Stomach (tissue), 4 donors: Measurements from ENCODE around the gene ARHGAP40.

Experiments
- EP300 ChIP-seq: sonication (generic); formaldehyde crosslinking; IDR thresholded peaks from one replicate; pipeline ENCODE4 v1.6.1; 2017; ENCODE audit warnings: antibody characterized with exemption
- POLR2A ChIP-seq, 4 donors: fragments of 450-650 bp; IDR thresholded peaks; one replicate each; pipeline ENCODE4 v1.6.1; 2016; ENCODE audit warnings: antibody characterized with exemption in 4 of 4, control low read depth in 2 of 4, mild to moderate bottlenecking in 1 of 4, moderate library complexity in 1 of 4
- POLR2AphosphoS5 ChIP-seq, 3 donors: sonication (generic); formaldehyde crosslinking; IDR thresholded peaks; one replicate each; pipeline ENCODE4 v1.6.1; 2016; ENCODE audit warnings: antibody characterized with exemption in 3 of 3
- TF ChIP-seq, protein P1 (sequence below), 7 experiments: fragments of 450-650 bp in 4 of 7; fragments of 200-600 bp in 3 of 7; sonication (generic) in 3 of 7; IDR thresholded peaks; one replicate each; pipeline ENCODE4 v1.5.1; 2016 to 2019; ENCODE audit warnings: antibody characterized with exemption in 7 of 7, control low read depth in 2 of 7, mild to moderate bottlenecking in 1 of 7

DNA sequence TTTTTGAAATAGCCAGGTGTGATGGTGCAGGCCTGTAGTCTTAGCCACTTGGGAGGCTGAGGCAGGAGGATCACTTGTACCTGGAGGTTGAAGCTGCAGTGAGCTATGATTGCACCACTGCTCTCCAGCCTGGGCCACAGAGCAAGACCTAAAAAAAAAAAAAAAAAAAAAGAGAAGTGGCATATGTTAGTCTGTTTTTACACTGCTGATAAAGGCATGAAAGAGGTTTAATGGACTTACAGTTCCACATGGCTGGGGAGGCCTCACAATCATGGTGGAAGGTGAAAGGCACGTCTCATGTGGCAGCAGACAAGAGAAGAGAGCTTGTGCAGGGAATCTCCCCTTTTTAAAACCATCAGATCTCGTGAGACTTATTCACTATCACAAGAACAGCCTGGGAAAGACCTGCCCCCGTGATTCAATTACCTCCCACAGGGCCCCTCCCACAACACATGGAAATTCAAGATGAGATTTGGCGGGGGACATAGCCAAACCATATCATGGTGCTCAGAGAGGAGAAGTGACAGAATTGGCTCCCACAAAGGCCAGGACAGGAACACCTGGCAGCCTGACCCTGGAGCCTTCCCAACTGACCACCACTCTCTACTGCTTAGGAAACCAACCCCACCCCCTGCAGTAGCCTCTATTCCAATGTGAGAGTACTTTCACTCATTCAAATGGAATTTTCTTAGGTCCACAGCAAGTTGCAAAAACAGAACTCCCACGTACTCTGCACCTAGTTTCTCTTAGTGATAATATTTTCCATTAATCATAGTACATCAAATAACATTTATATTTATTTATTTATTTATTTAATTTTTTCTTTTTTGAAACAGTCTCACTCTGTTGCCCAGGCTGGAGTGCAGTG lies 29.8 kb downstream of the ARHGAP40 start:
- TF ChIP-seq, protein P1, sequence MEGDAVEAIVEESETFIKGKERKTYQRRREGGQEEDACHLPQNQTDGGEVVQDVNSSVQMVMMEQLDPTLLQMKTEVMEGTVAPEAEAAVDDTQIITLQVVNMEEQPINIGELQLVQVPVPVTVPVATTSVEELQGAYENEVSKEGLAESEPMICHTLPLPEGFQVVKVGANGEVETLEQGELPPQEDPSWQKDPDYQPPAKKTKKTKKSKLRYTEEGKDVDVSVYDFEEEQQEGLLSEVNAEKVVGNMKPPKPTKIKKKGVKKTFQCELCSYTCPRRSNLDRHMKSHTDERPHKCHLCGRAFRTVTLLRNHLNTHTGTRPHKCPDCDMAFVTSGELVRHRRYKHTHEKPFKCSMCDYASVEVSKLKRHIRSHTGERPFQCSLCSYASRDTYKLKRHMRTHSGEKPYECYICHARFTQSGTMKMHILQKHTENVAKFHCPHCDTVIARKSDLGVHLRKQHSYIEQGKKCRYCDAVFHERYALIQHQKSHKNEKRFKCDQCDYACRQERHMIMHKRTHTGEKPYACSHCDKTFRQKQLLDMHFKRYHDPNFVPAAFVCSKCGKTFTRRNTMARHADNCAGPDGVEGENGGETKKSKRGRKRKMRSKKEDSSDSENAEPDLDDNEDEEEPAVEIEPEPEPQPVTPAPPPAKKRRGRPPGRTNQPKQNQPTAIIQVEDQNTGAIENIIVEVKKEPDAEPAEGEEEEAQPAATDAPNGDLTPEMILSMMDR (IDR thresholded peaks at IDR 0.05), result no peak
- TF ChIP-seq EP300 (no peak), POLR2AphosphoS5 (IDR thresholded peaks at IDR 0.05) (no peak), POLR2A (IDR thresholded peaks at IDR 0.05) (no peak)
